AG04450 (cell line): ENCODE results near the gene CAPN5. TPM values are rescaled to one million over a fixed set of nuclear protein-coding genes. Genes with fewer than 3 reads are reported as not detected.

ENCODE experiments used
- CTCF ChIA-PET: fragments of 300-600, 350-600 bp; formaldehyde crosslinking; extraction: SDS; loops from one replicate; lab custom pipeline; 2022; ENCODE audit warnings: antibody characterized with exemption, inconsistent platforms; lab: Charles Lee
- POLR2A ChIA-PET: fragments of 350-600 bp; formaldehyde crosslinking; extraction: SDS; loops from one replicate; lab custom pipeline; 2021; ENCODE audit warnings: antibody characterized with exemption, inconsistent platforms; lab: Yijun Ruan, JAX
- DNase-seq: peaks from one replicate; pipeline ENCODE4 v3.0.0-alpha.2; 2011; ENCODE audit warnings: low read depth, low spot score
- H3K27ac ChIP-seq: one replicate; pipeline ENCODE4 v1.5.1; 2012; ENCODE audit warnings: low read depth, low read length, control low read depth
- H3K27me3 ChIP-seq: one replicate; pipeline ENCODE4 v1.6.0; 2012; ENCODE audit warnings: low read length; ENCODE audit not compliant: control insufficient read depth, insufficient read depth
- H3K4me3 ChIP-seq: 2 replicates; pipeline ENCODE4 v1.5.1; 2011; ENCODE audit warnings: mild to moderate bottlenecking, low read depth, low read length, control low read depth
- H3K9me3 ChIP-seq: 2 replicates; pipeline ENCODE4 v1.5.1; 2012; ENCODE audit warnings: low read length; ENCODE audit not compliant: control insufficient read depth, insufficient read depth
- CTCF ChIP-seq: IDR thresholded peaks from 2 replicates; pipeline ENCODE4 v1.5.1; 2011; ENCODE audit warnings: low read depth, low read length, control low read depth, inconsistent platforms
- polyA plus RNA-seq: library from polyadenylated mRNA; depleted of rRNA; stranded (reverse); fragments of >200 nt; gene quantifications from 2 replicates; pipeline ENCODE4 v1.2.3, GENCODE V29; 2011

Gene CAPN5
- polyA plus RNA-seq, 1 experiment = 18.6 TPM

- ChIA-PET POLR2A (no interaction called here), CTCF (interaction anchor here (0.9 to 2.5 kb wide), 3 partner anchors 118 to 303 kb away, joined by 5 to 16 read pairs (median 8); no protein-coding TSS in a partner anchor)
- peaks cover 14% of the 10 kb centered on the region for H3K27me3 ChIP-seq
- H3K9me3 ChIP-seq = peaks cover 5% of the 10 kb centered on the region; the same call in 1 of the 2 replicates
- no peak for TF ChIP-seq CTCF
- no peak overlapping the region for H3K4me3 ChIP-seq
- no peak overlapping the region for H3K27ac ChIP-seq
- no peak for DNase-seq
Observed at GRCh38 chr11:77038029-77038824, 28.5 kb upstream of the CAPN5 start.

GRCh38 chr11:77038825-77039326 is 27.9 kb upstream of the CAPN5 start:
- Histone ChIP-seq H3K27ac (no peak overlapping the region), H3K9me3 (peaks cover 5% of the 10 kb centered on the region; the same call in 1 of the 2 replicates)
- POLR2A ChIA-PET = no interaction called here

GRCh38 chr11:77039491-77040400 is 27.0 kb upstream of the CAPN5 start:
- H3K9me3 ChIP-seq = peaks cover 5% of the 10 kb centered on the region; the same call in 1 of the 2 replicates
- peak overlapping the region; percentile 43 for H3K4me3 ChIP-seq
- CTCF ChIA-PET = interaction anchor here (0.7 to 2.0 kb wide), 12 partner anchors 8 to 307 kb away, joined by 3 to 16 read pairs (median 4); no protein-coding TSS in a partner anchor
- TF ChIP-seq CTCF = peak; percentile 58
- H3K27ac ChIP-seq = no peak overlapping the region
- POLR2A ChIA-PET = no interaction called here
- DNase-seq = no peak
- peaks cover 14% of the 10 kb centered on the region for H3K27me3 ChIP-seq

More at GRCh38 chr11:77038825-77039326, 27.9 kb upstream of the CAPN5 start:
- DNase-seq = no peak
- CTCF ChIA-PET = interaction anchor here (0.9 to 2.0 kb wide), 6 partner anchors 8 to 306 kb away, joined by 3 to 16 read pairs (median 7); no protein-coding TSS in a partner anchor
- TF ChIP-seq CTCF = no peak
- Histone ChIP-seq H3K27me3 (peaks cover 14% of the 10 kb centered on the region), H3K4me3 (no peak overlapping the region)

GRCh38 chr11:77040401-77040777 is 26.4 kb upstream of the CAPN5 start:
- peaks cover 14% of the 10 kb centered on the region for H3K27me3 ChIP-seq
- TF ChIP-seq CTCF = no peak
- CTCF ChIA-PET = interaction anchor here (0.8 to 2.0 kb wide), 7 partner anchors 9 to 304 kb away, joined by 3 to 16 read pairs (median 3); no protein-coding TSS in a partner anchor
- no peak for DNase-seq
- POLR2A ChIA-PET = no interaction called here
- peaks cover 5% of the 10 kb centered on the region; the same call in 1 of the 2 replicates for H3K9me3 ChIP-seq
- no peak overlapping the region for H3K27ac ChIP-seq
- no peak overlapping the region for H3K4me3 ChIP-seq
